ENCODE results near the gene TIMP2. TPM values are rescaled to one million over a fixed set of nuclear protein-coding genes. Genes with fewer than 3 reads are reported as not detected.
"Not testable (repeated sequence)": the region's sequence is repeated elsewhere in the genome, so short reads cannot be mapped to it uniquely, and the experiment has no call there.

Gene TIMP2
- total RNA-seq, 2 donors from 2014 or later, result 99.1 to 158 TPM

DNA sequence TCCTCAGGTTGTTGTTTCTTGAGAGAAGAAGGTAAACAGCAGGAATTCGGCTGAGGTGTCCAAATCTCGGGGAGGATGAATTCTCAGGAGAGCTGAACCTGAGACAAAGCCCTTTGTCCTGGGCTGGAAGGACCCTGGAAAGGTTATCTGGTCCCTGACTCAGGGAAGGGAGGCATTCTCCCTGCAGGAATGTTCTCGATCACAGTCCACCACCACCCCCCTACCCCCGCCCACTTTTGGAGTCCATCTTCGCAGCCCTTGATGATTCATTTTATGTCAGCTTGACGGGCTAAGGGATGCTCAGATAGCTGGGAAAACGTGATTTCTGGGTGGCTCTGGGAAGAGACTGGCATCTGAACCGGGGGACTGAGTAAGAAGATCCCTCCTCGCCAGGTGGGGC lies 20.8 kb downstream of the TIMP2 start:
- Histone ChIP-seq H3K4me1 (peaks cover 0 to 51% of the 10 kb centered on the region in 2 donors), H3K27ac (no peak overlapping the region), H3K9me3 (no peaks in the 10 kb centered on the region), H3K4me3 (no peak overlapping the region), H3K27me3 (no peaks in the 10 kb centered on the region), H3K36me3 (peaks cover 5% of the 10 kb centered on the region)
- TF ChIP-seq, protein P1, sequence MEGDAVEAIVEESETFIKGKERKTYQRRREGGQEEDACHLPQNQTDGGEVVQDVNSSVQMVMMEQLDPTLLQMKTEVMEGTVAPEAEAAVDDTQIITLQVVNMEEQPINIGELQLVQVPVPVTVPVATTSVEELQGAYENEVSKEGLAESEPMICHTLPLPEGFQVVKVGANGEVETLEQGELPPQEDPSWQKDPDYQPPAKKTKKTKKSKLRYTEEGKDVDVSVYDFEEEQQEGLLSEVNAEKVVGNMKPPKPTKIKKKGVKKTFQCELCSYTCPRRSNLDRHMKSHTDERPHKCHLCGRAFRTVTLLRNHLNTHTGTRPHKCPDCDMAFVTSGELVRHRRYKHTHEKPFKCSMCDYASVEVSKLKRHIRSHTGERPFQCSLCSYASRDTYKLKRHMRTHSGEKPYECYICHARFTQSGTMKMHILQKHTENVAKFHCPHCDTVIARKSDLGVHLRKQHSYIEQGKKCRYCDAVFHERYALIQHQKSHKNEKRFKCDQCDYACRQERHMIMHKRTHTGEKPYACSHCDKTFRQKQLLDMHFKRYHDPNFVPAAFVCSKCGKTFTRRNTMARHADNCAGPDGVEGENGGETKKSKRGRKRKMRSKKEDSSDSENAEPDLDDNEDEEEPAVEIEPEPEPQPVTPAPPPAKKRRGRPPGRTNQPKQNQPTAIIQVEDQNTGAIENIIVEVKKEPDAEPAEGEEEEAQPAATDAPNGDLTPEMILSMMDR (IDR thresholded peaks at IDR 0.05), result no peak
- no peak for DNase-seq (ENCODE audit: low spot score)

DNA sequence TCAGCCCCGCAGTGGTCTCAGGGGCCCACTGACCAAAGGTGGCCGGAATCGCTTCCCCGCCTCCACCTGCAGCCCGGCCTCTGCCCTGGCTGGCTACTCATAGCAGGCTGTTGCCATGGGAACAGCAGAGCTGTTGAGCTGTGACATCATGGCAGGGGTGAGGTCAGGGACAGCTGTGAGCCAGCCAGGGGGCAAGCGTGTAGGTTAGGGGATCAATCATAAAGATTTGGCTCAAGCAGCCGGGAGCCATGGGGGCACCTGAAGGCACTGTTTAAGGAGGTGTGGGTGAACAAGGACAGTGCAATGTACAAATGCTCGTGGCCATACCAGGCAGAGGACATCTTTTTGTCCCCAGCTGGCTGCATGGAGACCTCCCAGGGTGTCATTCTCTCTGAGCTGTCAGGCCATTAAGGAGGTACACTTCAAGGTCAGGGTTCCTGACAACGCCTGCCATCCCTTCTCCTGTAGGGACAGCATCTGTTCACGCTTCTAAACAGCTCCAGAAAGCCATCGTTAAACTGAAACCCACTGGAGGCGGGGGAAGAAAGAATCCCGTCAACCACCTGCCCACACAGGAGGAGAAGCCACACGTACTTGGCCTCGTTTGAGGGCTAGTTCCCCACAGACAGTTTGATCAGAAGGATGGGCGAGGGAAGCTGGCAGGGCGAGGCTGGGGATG lies 21.9 kb downstream of the TIMP2 start, which contains the start of gene CEP295NL:
Gene CEP295NL (minus strand): TSS at position 101 of the 679 bp plus-strand sequence. CDS start 1,373 bp downstream, outside the sequence.
- Histone ChIP-seq H3K9me3 (no peaks in the 10 kb centered on the region), H3K4me1 (peaks cover 0 to 55% of the 10 kb centered on the region in 2 donors), H3K4me3 (no peak within 1 kb of the TSS), H3K27me3 (no peaks in the 10 kb centered on the region), H3K27ac (peak within 1 kb of the TSS; percentile 10 to 58), H3K36me3 (peaks cover 5% of the 10 kb centered on the region)
- DNase-seq (ENCODE audit: low spot score), result no peak
- TF ChIP-seq, protein P1 (IDR thresholded peaks at IDR 0.05), result no peak

DNA sequence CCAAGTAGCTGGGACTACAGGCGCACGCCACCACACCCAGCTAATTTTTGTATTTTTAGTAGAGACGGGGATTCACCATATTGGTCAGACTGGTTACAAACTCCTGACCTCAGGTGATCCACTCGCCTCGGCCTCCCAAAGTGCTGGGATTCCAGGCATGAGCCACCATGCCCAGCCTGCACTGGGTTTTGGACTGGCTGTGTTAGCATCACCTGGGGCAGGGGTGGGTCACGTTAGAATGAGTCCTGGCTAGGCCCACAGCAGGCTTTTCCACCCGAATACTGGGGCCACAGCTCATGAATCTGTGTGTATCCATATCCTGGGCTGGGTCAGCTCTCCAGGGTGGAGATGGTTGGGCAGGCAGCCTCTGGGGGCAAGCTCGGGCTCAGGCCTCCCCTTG lies 23.0 kb downstream of the TIMP2 start:
- not testable (repeated sequence) for H3K27me3 ChIP-seq; H3K4me3 ChIP-seq; H3K36me3 ChIP-seq; DNase-seq (ENCODE audit: low spot score); H3K9me3 ChIP-seq
- Histone ChIP-seq H3K4me1 (peaks cover 0 to 61% of the 10 kb centered on the region in 2 donors), H3K27ac (peak overlapping the region in 1 of 2 donors; percentile 58)

DNA sequence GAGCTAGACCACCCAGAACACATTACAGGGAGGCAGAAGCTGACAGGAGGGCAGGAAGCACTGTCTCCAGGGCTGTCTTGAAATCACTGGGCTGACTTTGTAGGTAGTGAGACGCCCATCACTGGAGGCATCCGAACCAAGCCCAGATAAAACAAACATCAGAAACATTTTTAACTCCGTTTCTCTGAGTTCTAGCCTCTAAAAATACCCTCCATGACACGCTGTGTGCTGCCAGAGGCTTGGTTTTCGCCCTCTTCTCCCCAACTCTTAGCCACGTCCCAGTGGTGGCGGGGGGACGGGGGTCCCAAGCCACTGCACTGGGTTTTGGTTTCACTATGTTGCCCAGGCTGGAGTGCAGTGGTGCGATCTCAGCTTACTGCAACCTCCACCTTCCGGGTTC lies 23.4 kb downstream of the TIMP2 start:
- DNase-seq (ENCODE audit: low spot score), result no peak
- Histone ChIP-seq H3K4me3 (no peak overlapping the region), H3K4me1 (peaks cover 0 to 65% of the 10 kb centered on the region in 2 donors), H3K36me3 (peaks cover 5% of the 10 kb centered on the region), H3K9me3 (no peaks in the 10 kb centered on the region), H3K27me3 (no peaks in the 10 kb centered on the region), H3K27ac (no peak overlapping the region)
- TF ChIP-seq, protein P1 (IDR thresholded peaks at IDR 0.05), result no peak

DNA sequence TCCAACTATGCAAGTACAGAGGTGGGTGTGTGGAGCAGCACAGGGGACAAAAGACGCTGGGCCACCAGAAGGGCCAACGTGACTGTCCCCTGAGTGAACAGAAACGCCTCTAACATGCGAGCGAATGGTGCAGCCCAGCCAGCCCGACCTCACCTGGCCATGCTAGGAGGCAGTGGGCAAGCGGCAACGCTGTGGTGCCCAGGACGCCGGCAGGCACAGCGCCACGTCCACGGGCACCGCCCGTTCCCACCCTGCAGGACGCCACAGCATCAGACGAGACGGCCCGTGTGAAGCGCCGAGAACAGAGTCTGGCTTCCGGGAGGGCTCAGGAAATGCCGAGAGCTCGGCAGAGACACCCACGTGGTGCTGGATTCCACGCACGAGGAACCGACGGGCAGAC lies 24.4 kb downstream of the TIMP2 start:
- peaks cover 0 to 74% of the 10 kb centered on the region in 2 donors for H3K4me1 ChIP-seq
- H3K9me3 ChIP-seq, result no peaks in the 10 kb centered on the region
- TF ChIP-seq, protein P1 (IDR thresholded peaks at IDR 0.05), result no peak

DNA sequence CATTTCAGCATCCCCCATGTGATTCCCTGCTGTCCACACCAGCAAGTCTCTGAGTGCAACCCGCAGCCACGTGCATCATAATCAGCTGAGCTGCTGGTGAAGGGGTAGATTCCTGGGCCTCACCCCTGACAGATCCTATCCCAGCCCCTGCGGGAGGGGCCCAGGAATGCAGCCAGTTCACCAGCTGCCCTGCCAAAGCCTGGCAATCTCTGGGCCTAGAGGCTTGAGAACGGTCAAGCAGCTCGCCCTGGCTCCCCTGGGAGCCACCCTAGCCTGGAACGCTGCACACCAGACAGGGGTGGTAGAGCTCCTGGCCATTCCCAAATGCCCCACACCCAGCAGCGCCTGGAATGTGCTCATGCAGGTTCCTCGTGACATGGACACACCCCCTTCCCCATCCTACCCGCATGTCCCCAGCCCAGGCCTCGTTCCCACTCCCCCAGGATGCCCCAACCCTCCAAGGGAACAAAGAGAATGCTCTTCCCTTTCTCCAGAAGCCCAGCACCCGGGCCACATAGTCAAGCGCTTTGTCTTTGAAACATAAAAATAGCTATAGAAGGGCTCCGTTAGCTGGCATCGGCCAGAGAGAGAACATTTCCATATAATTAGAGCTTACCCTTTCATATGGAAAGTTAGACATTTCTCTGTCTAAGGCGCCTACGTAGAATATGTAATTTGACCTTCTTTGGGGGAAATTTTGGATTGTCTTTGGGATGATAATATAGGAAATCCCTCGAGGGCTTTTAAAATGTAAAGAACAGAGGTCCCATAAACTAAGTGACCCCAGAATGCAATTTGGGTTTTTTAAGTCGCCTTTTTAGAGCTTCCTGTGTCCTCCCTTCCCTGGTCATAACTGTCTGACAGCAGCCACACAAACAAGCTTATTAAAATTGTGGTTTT lies 25.6 kb downstream of the TIMP2 start:
- no peaks in the 10 kb centered on the region for H3K9me3 ChIP-seq
- no peaks in the 10 kb centered on the region for H3K27me3 ChIP-seq
- H3K36me3 ChIP-seq, result peaks cover 5% of the 10 kb centered on the region
- TF ChIP-seq, protein P1 (IDR thresholded peaks at IDR 0.05), result no peak
- H3K4me1 ChIP-seq, result peaks cover 0 to 74% of the 10 kb centered on the region in 2 donors
- DNase-seq (ENCODE audit: low spot score), result no peak
- no peak overlapping the region for H3K4me3 ChIP-seq
- peak overlapping the region; percentile 48 to 68 for H3K27ac ChIP-seq

More for the DNA sequence above, 24.4 kb downstream of the TIMP2 start:
- H3K36me3 ChIP-seq, result peaks cover 5% of the 10 kb centered on the region
- H3K27ac ChIP-seq, result no peak overlapping the region
- no peak for DNase-seq (ENCODE audit: low spot score)
- H3K4me3 ChIP-seq, result no peak overlapping the region
- no peaks in the 10 kb centered on the region for H3K27me3 ChIP-seq

Data from right atrium auricular region (tissue), 2 donors.